HG02852 (cell line): ENCODE data around the gene FN1.
"Not testable (repeated sequence)": the region's sequence is repeated elsewhere in the genome, so short reads cannot be mapped to it uniquely, and the experiment has no call there.

Experiments used
- ATAC-seq: cut with Tn5 transposase; IDR thresholded peaks from one replicate; pipeline ENCODE4 v1.9.1; 2021; ENCODE audit warnings: mild to moderate bottlenecking, moderate library complexity; ENCODE audit not compliant: unreplicated experiment

The FN1 gene

DNA sequence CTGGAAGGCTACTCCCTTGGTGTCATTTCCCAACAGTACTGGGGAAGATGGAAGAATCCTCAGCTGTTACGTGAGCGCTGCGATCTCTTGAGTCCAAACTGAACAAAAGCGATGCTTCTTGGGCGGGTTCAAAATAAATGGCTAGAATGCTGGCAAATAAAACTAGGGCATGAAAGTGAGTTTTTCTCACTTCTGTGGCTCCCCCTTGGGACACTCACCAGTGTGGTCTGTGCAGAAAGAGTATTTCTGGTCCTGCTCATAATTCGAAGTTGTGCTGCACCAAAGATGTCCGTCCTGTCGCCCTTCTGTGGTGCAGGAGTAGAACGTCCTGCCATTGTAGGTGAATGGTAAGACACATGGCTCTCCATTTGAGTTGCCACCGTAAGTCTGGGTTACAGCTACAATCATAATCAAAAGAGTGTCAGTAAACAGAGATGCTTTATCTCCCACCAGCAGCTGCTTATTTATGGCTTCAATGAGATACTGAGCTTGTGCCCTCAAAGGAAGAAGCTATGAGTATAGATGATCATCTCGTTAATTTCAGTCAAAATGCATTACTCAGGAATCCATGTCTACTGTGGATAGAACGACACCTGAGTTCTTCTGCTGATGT is 11.8 kb downstream of the FN1 start:
- ATAC-seq, result no peak

DNA sequence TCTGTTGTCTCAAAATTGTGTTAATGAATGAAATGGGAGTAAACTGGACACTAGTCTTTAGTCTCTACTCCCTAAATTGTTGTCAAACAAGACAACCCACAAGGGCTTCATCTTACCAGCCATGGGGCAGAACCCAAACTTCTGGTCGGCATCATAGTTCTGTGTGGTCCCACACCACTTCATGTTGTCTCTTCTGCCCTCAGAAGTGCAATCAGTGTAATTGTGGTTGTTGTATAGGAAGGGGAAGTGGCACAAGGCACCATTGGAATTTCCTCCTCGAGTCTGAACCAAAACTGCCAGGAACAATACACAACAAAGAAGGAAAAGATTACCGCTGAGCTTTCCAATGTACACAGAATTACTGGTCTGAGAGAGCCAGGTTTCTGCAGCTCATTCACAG is 12.6 kb downstream of the FN1 start:
- ATAC-seq, result no peak

DNA sequence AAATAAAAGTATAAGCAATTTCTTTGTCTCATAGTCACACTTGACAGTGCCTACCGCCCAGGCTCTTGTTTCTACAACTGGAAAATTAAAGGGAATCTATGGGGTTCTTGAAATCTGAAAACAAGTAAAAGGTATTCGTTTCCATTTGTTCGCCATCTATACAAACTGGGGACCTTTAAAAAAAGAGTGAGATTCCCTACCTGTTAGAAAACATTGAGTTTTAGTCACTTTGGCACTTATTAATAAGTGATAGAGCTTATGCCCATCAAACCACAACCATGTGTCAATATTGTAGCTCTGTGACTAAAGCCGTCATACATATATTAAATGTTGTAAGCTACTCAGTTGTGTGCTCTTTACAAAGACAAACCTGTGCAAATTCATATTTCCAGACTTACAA is 13.2 kb downstream of the FN1 start:
- ATAC-seq, result no peak

DNA sequence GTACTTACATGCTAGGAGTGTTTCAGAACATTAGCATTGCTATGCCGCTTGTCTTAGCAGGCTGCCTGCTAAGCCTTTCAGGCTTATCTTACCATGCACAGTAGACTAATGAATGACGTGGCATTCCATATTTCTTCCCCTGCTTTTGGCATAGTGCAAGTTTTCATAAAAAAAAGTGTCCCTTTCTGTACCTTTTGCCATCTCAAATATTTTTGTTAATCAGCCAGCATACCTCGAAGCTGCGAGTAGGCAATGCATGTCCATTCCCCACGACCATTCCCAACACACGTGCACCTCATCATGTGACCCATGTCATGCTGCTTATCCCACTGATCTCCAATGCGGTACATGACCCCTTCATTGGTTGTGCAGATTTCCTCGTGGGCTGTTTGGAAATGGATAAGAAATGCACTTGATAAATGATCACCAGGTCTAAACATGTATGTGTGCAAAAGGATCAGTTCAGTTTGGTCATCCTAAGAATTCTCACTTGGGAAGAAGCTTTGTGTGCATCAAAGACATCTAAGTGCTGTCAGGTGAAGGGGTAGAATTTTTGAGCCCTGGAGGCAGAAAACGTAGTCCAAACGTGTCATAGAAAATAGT is 13.9 kb downstream of the FN1 start:
- ATAC-seq, result no peak

DNA sequence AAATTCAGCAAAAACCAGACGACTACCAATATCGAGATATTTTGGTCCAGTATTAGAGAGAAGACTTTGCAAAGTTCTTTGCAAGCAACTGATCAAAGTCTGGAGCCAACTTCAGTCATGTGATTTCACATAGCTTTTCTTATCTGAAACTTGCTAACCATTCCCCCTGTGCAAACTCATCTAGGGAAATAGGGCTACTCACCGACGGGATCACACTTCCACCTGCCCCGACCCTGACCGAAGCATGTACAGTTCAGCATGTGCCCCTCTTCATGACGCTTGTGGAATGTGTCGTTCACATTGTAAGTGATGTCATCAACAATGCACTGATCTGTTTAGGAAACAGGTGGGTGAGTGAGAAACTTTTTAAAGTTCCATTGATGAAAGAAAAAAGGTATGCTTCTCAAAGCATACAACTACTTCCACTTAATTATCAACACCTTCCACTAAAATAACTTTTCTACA is 15.4 kb downstream of the FN1 start:
- ATAC-seq, result no peak

DNA sequence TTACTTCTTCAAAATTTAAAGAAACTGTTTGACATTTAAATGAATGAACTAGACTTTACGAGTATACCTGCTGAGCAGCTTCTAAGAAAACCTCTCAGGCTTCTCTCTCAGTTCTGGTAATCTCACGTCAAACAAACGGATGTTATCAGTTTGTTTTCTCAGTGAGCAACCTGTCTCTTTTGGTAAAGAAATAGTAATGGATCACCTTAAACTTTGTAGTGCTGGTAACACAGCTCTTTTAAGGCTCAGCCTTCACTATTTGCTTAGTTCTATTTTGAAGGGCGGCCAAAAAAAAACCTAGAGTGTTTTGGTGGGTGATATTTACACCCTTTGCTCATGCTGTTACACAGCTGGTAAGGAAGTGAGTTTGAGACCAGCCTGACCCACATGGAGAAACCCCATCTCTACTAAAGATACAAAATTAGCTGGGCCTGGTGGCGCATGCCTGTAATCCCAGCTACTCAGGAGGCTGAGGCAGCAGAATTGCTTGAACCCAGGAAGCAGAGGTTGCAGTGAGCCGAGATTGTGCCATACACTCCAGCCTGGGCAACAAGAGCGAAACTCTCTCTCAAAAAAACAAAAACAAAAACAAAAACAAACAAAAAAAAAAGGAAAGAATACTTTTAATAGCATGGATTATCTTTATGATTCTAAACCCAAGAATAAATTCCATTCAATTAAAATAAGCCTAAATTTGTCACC is 15.9 kb downstream of the FN1 start:
- ATAC-seq, result no peak

DNA sequence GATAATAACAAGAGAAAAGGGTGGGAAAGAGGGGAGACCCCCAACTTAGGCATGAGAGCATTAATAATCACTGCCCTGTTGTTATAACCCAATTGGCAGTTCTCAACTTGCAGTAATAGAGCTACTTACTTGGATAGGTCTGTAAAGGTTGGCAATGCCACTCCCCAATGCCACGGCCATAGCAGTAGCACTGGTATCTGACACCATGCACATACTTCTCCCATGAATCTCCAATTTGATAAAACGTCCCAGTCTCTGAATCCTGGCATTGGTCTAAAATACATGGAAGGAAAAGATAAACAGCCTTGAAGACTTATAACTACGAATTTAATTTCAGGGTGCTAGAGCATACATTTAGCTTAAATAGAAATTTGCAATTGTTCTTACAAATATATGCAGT is 16.8 kb downstream of the FN1 start:
- ATAC-seq, result no peak

DNA sequence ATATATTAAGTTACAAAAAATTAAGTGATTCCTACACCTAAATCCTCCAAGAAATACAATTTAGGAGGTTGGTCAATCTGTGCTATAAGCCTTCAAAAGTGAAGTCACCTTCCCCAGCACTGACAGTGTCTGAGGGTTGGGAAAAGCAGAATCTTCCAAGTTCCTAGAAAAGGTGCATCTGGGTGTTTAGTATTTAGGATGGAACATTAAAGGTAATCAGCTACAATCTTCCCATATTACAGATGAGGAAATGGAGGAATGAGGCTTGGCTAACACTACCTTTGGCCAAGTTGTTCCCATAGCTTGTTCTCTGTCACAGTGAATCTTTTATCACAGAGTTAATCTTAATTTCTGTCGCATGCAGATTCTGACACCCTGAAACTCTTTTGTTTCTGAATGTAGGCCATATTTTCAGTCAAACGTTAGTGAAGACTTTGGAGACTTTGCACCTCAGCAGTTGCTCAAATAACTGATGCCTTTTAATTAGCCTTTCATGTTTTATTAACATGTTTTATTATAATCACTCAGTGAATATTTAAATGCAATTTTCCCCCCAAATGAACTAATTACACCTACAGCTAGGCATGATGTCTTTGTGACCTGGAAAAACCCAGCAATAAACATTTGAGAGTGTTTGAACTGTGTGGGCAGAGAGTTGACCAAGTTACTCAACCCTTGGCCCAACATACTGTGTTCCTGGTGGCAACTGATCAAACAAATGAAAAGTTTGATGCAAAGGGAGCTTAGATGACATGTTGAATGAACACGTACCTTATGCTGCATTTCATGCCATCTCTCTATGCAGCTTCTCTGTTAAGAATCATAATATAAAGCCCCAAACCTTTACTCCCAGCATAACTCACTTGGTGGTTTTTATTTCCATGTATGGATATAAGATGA is 17.6 kb downstream of the FN1 start:
- no peak for ATAC-seq

DNA sequence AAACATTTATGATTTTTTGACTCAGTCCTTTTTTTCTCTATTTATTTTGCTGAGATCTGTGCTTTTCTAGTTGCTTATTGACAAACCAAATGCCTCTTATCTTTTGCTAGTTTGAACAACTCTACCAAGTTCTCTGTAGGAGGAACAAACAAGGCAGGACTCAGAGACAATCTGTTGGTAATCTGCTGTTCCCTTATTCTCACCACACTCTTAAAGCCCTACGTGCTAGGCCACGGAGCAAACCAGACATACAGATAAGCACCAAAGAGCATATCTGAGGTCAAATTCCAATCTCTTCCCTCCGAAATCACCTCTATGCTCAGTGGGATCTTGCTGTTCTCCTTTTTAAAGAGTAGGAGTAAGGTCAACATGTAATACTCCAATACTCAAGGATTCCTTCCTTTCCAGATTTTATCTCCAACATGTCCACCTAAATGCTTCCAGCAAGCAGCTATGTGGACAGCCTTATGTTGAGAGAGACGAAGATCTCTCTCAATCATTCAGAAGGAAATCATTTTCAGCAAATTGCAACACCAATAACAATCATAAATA is 18.4 kb downstream of the FN1 start:
- no peak for ATAC-seq

DNA sequence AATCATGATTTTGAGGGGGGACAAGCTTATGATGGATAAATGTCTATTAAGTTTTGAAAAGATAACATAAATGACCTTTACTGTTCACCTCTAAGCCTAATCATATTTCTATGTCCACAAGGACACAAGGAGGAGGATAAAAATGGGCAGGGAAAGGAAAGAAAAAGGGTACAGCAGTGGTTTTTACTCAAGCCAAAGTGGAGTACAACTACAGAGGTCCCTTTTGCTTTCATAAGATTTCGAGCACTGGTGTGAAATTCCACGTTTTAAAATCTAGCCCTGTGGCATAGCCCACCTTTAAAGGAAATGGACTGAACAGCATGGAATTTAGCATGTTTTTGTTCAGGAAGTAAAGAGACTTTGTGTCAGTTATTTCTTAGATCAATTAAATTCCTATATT is 19.2 kb downstream of the FN1 start:
- ATAC-seq, result no peak

DNA sequence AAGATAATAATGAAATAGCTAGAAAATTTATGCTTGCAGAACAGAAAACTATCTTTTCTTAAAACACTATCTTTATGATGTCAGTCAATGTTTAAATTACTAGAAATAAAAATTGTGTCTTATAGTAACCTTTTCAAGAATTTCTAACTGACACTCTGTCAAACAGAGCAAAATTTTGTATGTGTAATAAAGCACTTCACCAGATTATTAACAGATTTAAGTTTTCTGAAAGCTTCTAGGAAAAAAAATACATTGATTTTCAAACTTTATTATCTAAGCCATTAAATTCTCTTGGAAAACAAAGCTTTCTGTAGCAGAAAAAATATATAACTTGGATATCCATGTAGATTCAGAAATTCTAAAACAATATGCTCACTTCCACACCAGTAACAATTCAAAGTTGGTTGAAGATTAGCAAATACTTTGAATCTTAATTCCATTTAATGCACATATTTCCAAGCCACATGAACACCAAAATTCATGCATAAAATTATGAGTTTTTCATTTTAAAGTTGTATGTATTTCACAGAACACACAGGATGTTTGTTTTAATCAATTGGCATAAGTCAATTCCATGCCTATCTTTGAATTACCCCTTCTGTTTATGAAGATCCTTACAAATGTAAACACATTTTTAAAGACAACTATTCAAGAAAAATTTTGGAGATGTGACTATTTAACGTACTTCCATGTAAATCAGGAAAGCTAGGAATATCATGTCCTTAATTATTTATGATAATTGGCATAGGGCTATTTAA is 19.9 kb downstream of the FN1 start:
- no peak for ATAC-seq

DNA sequence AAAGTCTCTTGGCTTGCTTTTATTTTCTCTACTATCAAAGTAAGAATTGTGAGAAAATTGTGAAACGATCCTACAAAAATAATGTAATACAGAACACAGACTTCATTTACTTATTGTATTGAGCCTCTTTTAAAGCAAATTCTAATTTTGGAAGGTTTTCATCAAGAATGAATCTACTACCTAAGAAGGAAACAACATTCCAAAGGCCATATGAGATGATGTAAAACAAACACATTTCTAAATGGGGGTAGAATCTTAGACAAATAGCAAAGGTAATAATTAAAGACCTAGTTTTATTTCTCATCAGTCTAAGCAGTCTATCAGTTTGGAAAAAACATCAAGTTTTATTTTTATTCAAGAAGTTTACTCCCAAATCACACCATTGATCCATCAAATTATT is 20.6 kb downstream of the FN1 start:
- ATAC-seq, result no peak

DNA sequence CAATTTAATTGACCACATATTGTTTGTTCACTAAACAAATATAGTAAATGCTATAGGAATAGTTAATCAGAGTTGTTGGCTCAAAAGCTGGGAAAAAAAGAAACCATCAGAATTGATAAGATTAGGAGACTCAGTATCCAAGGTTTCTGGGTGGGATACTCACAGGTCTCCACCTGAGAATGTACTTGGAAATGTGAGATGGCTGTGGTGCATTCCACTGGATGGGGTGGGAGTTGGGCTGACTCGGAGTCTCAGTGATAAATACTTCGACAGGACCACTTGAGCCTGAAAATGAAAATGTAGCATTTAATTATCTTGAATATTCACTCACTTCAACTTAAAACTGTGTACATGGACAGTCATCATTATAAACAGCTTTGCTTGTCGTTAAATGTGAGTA is 21.2 kb downstream of the FN1 start:
- ATAC-seq, result no peak

DNA sequence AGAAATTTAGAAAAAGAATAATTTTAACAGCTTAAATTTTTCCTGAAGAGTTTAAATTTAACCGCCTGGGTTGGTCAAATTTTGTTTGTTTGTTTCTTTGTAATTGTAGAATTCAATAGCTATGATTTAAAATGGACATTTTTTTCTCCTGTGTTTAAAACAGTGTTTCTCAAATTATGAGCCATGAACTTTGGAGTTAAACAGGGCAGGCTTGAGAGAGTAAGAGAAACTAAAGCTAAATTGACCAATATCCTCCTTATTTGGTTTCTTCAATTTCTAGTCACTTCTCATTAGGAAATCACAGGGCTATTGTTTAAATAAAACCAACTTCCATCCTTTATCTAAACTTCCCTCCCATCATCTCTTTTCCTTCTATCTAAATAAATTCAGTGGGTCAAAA is 21.9 kb downstream of the FN1 start:
- ATAC-seq, result no peak

DNA sequence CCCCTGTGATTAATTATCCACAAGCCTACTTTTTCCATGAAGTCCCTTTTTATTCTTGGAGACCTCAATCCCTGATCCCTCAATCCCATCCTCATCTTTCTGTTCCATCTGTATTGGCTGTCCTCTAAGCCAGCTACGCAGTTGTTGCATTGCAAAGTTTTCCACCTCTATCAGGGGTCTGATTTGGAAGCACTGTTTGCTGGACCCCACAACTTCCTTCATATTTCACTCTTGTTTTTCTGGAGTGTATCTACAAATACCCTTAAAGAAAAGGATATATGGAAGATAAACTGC is 22.4 kb downstream of the FN1 start:
- no peak for ATAC-seq

DNA sequence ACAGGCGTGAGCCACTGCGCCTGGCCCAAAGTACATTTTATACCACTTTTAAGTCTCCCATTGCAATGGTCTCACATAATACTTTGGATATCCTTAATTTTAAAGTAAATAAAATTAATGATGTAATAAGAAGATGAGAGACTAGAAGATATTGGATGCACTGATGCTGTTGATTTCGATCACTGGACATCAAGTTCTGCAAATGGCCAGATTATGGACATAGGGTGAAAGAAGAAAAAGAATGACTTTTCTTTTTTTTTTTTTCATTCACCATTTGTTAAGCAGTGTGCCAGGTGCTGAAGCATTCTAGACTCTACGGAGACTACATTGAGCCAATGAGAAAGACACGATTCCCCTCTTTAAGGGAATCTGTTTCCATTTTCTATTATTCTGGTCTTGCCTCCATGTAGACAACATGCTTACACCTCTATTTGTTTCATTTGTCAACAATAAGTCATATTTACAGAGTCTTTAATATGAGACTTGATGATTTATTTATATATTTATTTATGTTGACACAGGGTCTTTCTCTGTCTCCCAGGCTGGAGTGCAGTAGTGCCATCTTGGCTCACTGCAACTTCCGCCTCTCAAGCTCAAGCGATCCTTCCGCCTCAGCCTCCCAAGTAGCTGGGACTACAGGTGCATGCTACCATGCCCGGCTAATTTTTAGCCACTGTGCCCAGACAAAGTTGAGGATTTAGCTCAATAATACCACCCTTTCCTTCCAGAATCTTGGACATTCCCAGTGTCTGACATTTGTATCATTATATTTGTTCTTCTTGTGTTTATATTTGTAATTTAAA is 23.7 kb downstream of the FN1 start:
- no peak for ATAC-seq

DNA sequence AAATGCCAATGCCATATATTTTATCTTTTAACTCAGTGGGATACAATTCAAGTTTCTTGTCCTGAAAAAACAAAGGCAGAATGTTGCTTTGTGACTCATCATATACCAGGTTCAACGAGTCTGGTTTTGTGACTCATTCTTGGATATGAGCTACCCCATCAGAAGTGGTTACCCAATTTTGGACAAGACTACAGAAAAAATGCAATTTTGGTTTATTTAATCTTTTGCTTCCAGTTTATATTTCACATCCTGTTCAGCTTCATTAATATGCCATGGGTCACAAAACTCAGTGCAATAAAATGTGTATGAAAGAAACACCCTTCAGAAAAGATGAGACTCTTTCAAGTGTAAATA is 25.0 kb downstream of the FN1 start:
- no peak for ATAC-seq

DNA sequence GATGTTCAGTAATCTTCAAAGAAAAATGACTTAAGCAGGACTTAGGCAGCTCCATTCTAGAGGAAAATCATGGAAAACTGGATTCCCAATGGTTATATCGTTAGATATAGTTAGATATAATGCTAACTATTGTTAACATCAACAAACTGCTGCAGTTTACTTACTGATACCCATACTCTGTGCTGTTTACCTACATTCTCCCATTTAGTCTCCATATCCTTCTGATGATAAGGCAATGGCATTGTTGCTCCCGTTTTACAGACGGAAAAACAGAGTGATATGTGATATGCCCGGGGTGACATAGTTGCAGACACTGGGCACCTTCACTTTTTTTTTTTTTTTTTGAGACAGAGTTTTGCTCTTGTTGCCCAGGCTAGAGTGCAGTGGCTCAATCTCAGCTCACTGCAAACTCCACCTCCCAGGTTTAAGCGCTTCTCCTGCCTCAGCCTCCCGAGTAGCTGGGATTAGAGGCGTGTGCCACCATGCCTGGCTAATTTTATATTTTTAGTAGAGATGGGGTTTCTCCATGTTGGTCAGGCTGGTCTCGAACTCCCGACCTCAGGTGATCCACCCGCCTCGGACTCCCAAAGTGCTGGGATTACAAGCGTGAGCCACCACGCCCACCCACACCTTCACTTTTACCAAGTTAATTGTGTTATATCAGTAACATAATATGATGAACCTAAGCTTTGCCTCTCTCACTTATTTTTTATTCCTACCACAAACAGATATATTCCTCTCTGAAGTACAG is 25.5 kb downstream of the FN1 start:
- not testable (repeated sequence) for ATAC-seq
